Stomach smooth muscle (tissue), 2 donors: ENCODE data around the gene EXOC3L1.

Source experiments
- H3K27ac ChIP-seq: one replicate; pipeline ENCODE4 v1.7.0; 2013; ENCODE audit warnings: mild to moderate bottlenecking, low read length, inconsistent platforms
- H3K27me3 ChIP-seq, 2 donors: one replicate each; pipeline ENCODE4 v1.7.0; 2013; ENCODE audit warnings: low read length in 2 of 2; ENCODE audit not compliant: insufficient read depth in 2 of 2, control insufficient read depth in 1 of 2
- H3K36me3 ChIP-seq, 2 donors: one replicate each; pipeline ENCODE4 v1.7.0; 2013; ENCODE audit warnings: low read length in 2 of 2; ENCODE audit not compliant: control insufficient read depth in 2 of 2, insufficient read depth in 2 of 2
- H3K4me1 ChIP-seq: one replicate; pipeline ENCODE4 v1.7.0; 2013; ENCODE audit warnings: low read length; ENCODE audit not compliant: control insufficient read depth, insufficient read depth
- H3K4me3 ChIP-seq, 2 donors: one replicate each; pipeline ENCODE4 v1.7.0; 2013; ENCODE audit warnings: low read length in 2 of 2
- H3K9ac ChIP-seq, 2 donors: one replicate each; pipeline ENCODE4 v1.7.0; 2013; ENCODE audit warnings: low read length in 2 of 2, mild to moderate bottlenecking in 1 of 2
- H3K9me3 ChIP-seq, 2 donors: one replicate each; pipeline ENCODE4 v1.7.0; 2013; ENCODE audit warnings: low read length in 2 of 2; ENCODE audit not compliant: control insufficient read depth in 2 of 2
- donor health status: healthy.
- donor health status: Pancreatic carcinoma.

EXOC3L1 gene

DNA sequence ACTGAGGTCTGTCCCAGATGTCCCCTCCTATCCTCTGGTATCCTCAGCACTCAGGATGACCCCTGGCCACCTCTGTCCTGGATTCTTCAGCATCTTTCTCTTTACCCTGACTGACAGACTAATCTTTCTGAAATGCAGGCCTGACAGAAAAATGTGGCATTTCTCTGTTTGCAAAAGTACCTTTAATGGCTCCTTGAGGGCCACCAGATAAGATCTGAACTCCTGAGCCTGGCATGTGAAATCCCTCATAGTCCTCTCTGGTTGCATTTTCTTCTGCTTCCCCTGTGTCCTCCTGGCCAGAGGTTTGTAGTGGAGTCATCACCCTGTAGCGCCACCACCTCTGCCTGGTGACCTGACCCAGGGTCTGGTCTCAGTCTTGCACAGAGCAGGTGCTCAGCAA lies 6.9 kb upstream of the EXOC3L1 start:
- Histone ChIP-seq H3K36me3 (peaks cover 40 to 41% of the 10 kb centered on the region in 2 donors), H3K9ac (no peak overlapping the region), H3K27ac (no peak overlapping the region), H3K27me3 (no peaks in the 10 kb centered on the region), H3K9me3 (no peaks in the 10 kb centered on the region), H3K4me3 (no peak overlapping the region), H3K4me1 (peaks cover 32% of the 10 kb centered on the region)

DNA sequence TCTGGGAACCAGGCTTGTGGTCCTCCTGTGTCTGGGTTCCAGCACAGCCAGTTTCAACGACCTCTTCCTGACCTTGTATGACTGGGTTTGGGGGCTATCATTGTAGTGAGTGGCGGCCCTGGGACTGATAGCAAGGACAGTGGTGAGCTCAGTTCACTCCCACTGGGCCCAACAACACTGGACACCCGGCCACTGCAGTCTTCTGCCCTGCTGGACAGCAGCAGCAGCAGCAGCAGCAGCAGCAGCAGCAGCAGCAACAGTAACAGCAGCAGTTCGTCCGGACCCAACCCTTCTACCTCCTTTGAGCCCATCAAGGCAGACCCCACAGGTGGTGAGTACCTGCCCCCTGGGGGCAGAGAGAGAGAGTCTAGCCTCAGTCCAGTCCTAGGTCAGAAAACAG lies 5.7 kb upstream of the EXOC3L1 start:
- Histone ChIP-seq H3K36me3 (peaks cover 40 to 41% of the 10 kb centered on the region in 2 donors), H3K4me1 (peaks cover 36% of the 10 kb centered on the region)

DNA sequence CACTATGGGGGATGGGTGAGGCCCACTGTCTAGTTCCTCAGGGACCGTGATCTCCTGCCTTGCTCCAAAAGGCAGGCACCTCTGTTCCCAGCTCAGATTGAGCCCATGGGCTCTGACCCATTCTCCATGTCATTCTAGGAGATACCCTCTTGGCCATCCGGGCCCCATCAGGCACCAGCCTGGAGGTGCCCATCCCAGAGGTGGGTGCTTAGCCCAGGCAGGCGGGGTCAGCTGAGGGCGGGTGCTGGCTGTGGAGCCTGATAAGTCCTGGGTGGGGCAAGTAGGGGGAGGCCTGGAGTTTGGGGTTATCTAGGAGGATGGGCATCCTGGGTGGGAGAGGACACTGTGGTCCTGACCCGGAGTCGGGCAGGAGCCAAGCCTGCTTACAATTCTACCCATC lies 4.3 kb upstream of the EXOC3L1 start:
- Histone ChIP-seq H3K4me3 (no peak overlapping the region), H3K27ac (no peak overlapping the region), H3K9ac (peak overlapping the region in 1 of 2 donors; percentile 47), H3K4me1 (peaks cover 36% of the 10 kb centered on the region), H3K27me3 (no peaks in the 10 kb centered on the region), H3K36me3 (peaks cover 40 to 41% of the 10 kb centered on the region in 2 donors), H3K9me3 (no peaks in the 10 kb centered on the region)

More for the DNA sequence above, 5.7 kb upstream of the EXOC3L1 start:
- H3K27ac ChIP-seq = no peak overlapping the region
- H3K27me3 ChIP-seq = no peaks in the 10 kb centered on the region
- no peak overlapping the region for H3K4me3 ChIP-seq
- no peaks in the 10 kb centered on the region for H3K9me3 ChIP-seq
- no peak overlapping the region for H3K9ac ChIP-seq

DNA sequence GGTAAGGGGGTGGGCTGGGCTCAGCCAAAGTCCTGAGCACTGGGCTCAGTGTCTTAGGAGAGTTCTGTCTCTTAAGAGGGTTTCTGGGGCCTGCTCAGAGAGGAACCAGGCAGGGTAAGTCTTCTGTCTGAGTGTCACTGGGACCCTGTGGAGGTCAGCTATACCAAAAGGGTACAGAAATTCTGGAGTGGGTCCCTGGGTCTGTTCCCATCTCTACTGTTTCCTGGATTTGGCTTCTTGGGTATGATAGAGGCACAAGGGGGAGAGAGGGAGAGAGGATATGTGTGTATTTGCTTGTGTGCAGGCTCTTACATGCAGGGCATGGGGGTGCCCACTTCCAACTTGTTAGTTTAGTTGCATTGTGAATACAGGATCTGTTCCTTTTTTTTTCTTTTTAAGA lies 3.6 kb upstream of the EXOC3L1 start:
- Histone ChIP-seq H3K9me3 (no peaks in the 10 kb centered on the region), H3K4me3 (peak overlapping the region; percentile 97 to 100), H3K4me1 (peaks cover 33% of the 10 kb centered on the region), H3K9ac (peak overlapping the region; percentile 47 to 99), H3K27ac (no peak overlapping the region), H3K27me3 (no peaks in the 10 kb centered on the region), H3K36me3 (peaks cover 40 to 41% of the 10 kb centered on the region in 2 donors)

DNA sequence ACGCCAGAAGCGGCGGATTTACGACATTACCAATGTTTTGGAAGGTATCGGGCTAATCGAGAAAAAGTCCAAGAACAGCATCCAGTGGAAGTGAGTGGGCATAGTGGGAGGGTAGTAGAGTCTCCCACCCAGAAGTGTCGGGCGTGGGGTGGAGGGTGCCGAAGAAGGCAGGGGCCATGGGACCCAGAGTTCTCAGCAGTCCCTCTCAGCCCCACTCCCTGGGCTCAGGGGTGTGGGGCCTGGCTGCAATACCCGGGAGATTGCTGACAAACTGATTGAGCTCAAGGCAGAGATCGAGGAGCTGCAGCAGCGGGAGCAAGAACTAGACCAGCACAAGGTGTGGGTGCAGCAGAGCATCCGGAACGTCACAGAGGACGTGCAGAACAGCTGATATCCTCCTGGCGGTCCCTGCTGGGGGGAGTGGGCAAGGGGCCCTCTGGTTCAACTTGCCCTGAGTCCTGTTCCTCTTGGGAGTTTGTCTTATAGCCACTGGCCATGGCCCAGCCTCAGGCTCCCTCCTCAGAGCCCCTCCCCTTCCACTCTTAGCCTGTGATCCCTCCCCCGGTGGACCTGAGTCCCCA lies 2.9 kb upstream of the EXOC3L1 start:
- H3K27ac ChIP-seq = peak overlapping the region; percentile 55

DNA sequence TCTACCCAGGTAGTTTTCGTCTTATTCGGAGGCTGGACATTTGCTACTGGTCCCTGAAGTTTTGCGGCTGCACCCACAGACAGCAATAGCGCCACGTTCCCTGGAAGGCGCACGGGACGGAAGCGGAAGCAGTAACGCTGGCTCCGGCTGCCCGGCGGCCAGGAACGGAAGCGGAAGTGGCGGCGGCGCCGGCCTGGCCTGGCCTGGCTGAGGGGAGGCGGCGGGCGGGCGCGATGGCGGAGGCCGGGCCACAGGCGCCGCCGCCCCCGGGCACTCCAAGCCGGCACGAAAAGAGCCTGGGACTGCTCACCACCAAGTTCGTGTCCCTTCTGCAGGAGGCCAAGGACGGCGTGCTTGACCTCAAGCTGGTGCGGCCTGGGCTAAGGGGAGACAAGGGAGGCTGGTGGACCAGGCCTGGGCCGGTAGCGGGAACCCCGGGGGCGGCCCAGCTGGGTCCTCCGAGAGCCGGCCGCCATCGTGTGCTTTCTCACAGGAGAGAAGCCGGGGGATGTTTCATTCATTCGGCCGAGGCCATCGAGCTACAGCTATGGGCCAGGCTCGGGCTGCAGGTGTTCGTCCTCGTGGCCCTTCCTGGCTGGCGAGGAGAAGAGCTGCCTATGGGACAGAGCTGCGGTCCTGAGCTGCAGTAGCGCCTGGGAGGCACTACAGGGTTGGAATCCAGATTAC lies 2.2 kb upstream of the EXOC3L1 start, which contains the start of gene E2F4:
TSS of gene E2F4 (plus strand) at position 161 of the 687 bp plus-strand sequence. CDS start at position 234, 73 bp downstream.
- Histone ChIP-seq H3K27me3 (no peaks in the 10 kb centered on the region), H3K27ac (peak within 1 kb of the TSS; percentile 55), H3K4me3 (peak within 1 kb of the TSS; percentile 97 to 100), H3K36me3 (peaks cover 28 to 35% of the 10 kb centered on the region in 2 donors), H3K4me1 (peaks cover 27% of the 10 kb centered on the region), H3K9me3 (no peaks in the 10 kb centered on the region), H3K9ac (peak within 1 kb of the TSS; percentile 96 to 99)

More for the DNA sequence above, 2.9 kb upstream of the EXOC3L1 start:
- Histone ChIP-seq H3K9me3 (no peaks in the 10 kb centered on the region), H3K9ac (peak overlapping the region; percentile 96 to 99), H3K27me3 (no peaks in the 10 kb centered on the region), H3K4me1 (peaks cover 27% of the 10 kb centered on the region), H3K36me3 (peaks cover 35 to 41% of the 10 kb centered on the region in 2 donors), H3K4me3 (peak overlapping the region; percentile 97 to 100)

DNA sequence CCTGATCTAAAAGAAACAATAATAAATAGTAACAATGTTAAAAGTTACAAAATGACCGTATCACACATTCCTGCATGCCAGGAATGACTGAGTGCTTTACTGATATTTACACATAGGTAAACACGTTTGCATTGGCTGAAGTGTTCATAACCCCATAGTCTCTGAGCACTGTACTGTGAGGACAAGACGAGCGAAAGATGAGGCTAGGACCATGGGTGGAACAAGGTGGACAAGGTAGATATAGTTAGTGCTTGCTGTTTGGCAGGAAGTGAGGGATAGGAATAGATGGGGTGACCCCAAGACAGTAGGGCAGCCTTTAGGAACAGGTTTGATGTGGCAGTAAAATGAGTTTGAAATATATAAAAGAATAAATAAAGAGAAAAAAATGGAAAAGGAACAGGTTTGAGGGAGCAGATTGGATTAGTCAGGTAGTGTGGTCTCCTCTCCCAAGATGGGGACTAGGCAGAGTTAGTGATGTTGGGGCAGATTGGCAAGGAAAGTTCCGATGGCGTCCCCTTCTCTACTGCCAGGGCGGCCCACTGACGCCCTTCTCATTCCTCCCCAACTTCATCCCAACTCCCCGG lies 1.6 kb upstream of the EXOC3L1 start:
- no peaks in the 10 kb centered on the region for H3K27me3 ChIP-seq
- H3K9me3 ChIP-seq = no peaks in the 10 kb centered on the region
- H3K36me3 ChIP-seq = peaks cover 21 to 29% of the 10 kb centered on the region in 2 donors
- H3K4me3 ChIP-seq = peak overlapping the region; percentile 49 to 97
- H3K27ac ChIP-seq = no peak overlapping the region
- H3K4me1 ChIP-seq = peaks cover 27% of the 10 kb centered on the region
- H3K9ac ChIP-seq = peak overlapping the region in 1 of 2 donors; percentile 99

DNA sequence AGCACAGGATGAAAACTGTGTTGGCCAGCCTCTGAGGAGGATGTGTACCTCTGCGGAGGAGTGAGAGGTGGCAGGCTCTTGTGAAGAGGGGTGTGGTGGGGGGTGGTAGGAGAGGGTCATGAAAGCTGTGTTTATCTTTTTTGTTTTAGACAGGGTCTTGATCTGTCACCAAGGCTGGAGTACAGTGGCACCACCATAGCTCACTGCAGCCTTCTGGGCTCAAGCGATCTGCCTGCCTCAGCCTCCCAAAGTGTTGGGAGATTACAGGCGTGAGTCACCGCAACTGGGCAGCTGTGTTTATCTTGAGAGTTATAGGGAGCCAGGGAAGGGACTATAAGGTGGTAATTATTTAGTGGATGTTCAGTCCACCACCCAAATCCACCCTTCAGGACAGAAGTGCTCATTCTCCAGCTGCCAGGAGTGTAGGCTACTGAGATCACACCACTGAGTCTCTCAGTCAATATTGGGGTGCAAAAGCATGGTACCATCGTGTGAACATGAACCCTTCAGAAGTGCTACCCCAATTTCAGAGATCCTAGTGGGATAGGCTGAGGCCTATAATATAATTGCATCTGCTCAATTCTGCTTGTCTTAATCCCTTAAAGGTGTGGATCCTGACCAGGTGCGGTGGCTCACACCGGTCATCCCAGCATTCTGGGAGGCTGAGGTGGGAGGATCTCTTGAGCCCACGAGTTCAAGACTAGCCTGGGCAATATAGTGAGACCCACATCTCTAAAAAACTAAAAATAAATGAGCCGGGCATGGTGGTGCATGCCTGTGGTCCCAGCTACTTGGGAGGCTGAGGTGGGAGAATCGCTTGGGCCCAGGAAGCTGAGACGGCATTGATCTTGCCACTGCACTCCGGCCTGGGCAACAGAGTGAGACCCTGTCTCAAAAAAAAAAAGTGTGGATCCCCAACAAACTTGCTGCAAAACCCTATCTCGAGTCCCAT lies 788 bp upstream of the EXOC3L1 start:
- Histone ChIP-seq H3K27ac (no peak overlapping the region), H3K27me3 (no peaks in the 10 kb centered on the region), H3K9ac (peak overlapping the region in 1 of 2 donors; percentile 21), H3K36me3 (peaks cover 14 to 21% of the 10 kb centered on the region in 2 donors), H3K9me3 (no peaks in the 10 kb centered on the region), H3K4me3 (no peak overlapping the region), H3K4me1 (peaks cover 30% of the 10 kb centered on the region)

DNA sequence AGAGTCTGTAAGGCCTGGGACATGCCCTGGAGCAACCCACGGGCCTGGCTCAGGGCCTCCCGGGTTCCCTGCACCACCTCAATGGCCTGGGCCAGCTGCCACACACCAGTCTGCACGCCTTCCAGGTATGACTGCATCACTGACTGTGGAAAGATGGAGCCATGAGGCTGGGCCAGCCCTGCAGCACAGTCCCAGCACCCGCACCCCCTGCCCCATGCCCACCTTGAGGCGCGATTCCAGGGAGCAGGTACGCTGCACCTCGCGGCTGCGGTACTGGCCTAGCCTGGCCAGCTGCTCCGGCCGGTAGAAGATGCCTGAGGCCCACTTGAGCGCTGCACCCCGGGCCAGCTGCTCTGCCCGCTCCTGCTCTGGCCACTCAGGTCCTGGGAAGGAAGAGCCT lies 1.1 kb downstream of the EXOC3L1 start:
- Histone ChIP-seq H3K36me3 (peaks cover 0 to 5% of the 10 kb centered on the region in 2 donors), H3K4me3 (no peak overlapping the region), H3K9ac (no peak overlapping the region), H3K27me3 (no peaks in the 10 kb centered on the region), H3K9me3 (no peaks in the 10 kb centered on the region), H3K4me1 (peaks cover 42% of the 10 kb centered on the region), H3K27ac (no peak overlapping the region)

DNA sequence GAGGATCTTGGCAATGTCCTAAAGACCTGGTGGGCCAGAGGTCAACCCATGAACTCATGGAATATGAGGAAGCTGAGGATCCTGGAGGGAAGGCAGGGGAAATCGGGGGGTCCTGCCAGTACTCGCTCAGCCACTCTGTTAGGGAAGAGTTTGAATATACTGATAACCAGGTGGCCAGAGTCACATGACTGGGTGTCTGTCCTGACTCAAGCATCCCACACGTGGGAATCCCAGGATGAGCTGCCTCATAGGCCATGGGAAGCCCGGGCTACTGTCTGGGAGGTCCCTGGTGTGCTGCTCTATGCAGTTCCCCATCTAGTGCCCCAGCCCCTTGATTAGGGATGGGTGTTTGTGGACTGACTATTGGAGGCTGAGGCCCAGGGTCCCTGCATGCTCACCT lies 1.6 kb downstream of the EXOC3L1 start:
- H3K9me3 ChIP-seq = no peaks in the 10 kb centered on the region
- no peaks in the 10 kb centered on the region for H3K27me3 ChIP-seq
- peaks cover 38% of the 10 kb centered on the region for H3K4me1 ChIP-seq
- no peak overlapping the region for H3K9ac ChIP-seq
- no peak overlapping the region for H3K4me3 ChIP-seq
- peaks cover 0 to under 1% of the 10 kb centered on the region in 2 donors for H3K36me3 ChIP-seq
- H3K27ac ChIP-seq = no peak overlapping the region
